Caco-2 (cell line): ENCODE data around the gene ZYX. TPM values are rescaled to one million over a fixed set of nuclear protein-coding genes. Genes with fewer than 3 reads are reported as not detected.
A peak's percentile ranks its signal among the peaks of the same experiment; 100 is the strongest.
"Not testable (repeated sequence)": the region's sequence is repeated elsewhere in the genome, so short reads cannot be mapped to it uniquely, and the experiment has no call there.

Source experiments
- BruUV-seq: library from RNA; stranded (reverse); fragments of 400-500 nt; replicated peaks from 2 replicates; lab custom pipeline; 2021; lab: Mats Ljungman, UMichigan
- CTCF ChIA-PET: fragments of 300-600 bp; sonication (Branson Sonifier 250); formaldehyde crosslinking; loops from one replicate; lab custom pipeline; 2022; ENCODE audit warnings: antibody characterized with exemption; lab: Charles Lee
- POLR2A ChIA-PET: fragments of 300-600 bp; sonication (Branson Sonifier 250); formaldehyde crosslinking; loops from one replicate; lab custom pipeline; 2022; ENCODE audit warnings: antibody characterized with exemption; lab: Charles Lee
- DNase-seq, 2 experiments: peaks; one replicate each; pipeline versions ENCODE4 v3.0.0 to v3.0.0-alpha.2; 2020 to 2022
- H3K27me3 ChIP-seq: replicated peaks from 2 replicates; pipeline ENCODE4 v1.6.0; 2011; ENCODE audit warnings: low read length; ENCODE audit not compliant: control insufficient read depth, insufficient read depth
- H3K36me3 ChIP-seq: 2 replicates; pipeline ENCODE4 v1.5.1; 2011; ENCODE audit warnings: low read length; ENCODE audit not compliant: control insufficient read depth, insufficient read depth
- H3K4me1 ChIP-seq: fragments of 250-450 bp; sonication (Bioruptor Pico); 2 replicates; pipeline ENCODE4 v1.5.1; 2020; ENCODE audit warnings: mild to moderate bottlenecking
- H3K4me3 ChIP-seq: 2 replicates; pipeline ENCODE4 v1.5.1; 2011; ENCODE audit warnings: low read depth, mild to moderate bottlenecking, control low read depth, low read length
- H3K9me3 ChIP-seq: fragments of 250-450 bp; sonication (Bioruptor Pico); 2 replicates; pipeline ENCODE4 v1.5.1; 2020; ENCODE audit warnings: mild to moderate bottlenecking, moderate library complexity
- H3K27ac Mint-ChIP-seq: one replicate; pipeline ENCODE4 v1.8.0; 2022; ENCODE audit warnings: mixed read lengths; ENCODE audit not compliant: unreplicated experiment
- H3K27me3 Mint-ChIP-seq: one replicate; pipeline ENCODE4 v1.8.0; 2022; ENCODE audit warnings: mixed read lengths; ENCODE audit not compliant: insufficient read depth, unreplicated experiment
- H3K36me3 Mint-ChIP-seq: one replicate; pipeline ENCODE4 v1.8.0; 2022; ENCODE audit warnings: mild to moderate bottlenecking, mixed read lengths; ENCODE audit not compliant: insufficient read depth, unreplicated experiment
- H3K4me1 Mint-ChIP-seq: one replicate; pipeline ENCODE4 v1.8.0; 2022; ENCODE audit warnings: low read depth, mixed read lengths; ENCODE audit not compliant: unreplicated experiment
- H3K4me3 Mint-ChIP-seq: one replicate; pipeline ENCODE4 v1.8.0; 2022; ENCODE audit warnings: mild to moderate bottlenecking, moderate library complexity, mixed read lengths; ENCODE audit not compliant: unreplicated experiment
- H3K9me3 Mint-ChIP-seq: one replicate; pipeline ENCODE4 v1.8.0; 2022; ENCODE audit warnings: mixed read lengths; ENCODE audit not compliant: unreplicated experiment
- CTCF ChIP-seq, 2 experiments: fragments of 200-600 bp in 1 of 2; IDR thresholded peaks; 1 replicate in 1 of 2; 2 replicates in 1 of 2; pipeline versions ENCODE4 v1.5.1 to v1.8.0; 2011 to 2022; ENCODE audit warnings: antibody characterized with exemption in 1 of 2, control low read depth in 1 of 2, inconsistent platforms in 1 of 2, low read depth in 1 of 2, low read length in 1 of 2, mild to moderate bottlenecking in 1 of 2, moderate library complexity in 1 of 2; ENCODE audit not compliant: insufficient read depth in 1 of 2, severe bottlenecking in 1 of 2, unreplicated experiment in 1 of 2
- intact Hi-C: fragments of 100-400 bp; cut with micrococcal nuclease; formaldehyde crosslinking; loops from one replicate; pipeline ENCODE4 v1.10.0; 2022; ENCODE audit not compliant: unreplicated experiment
- total RNA-seq: library from RNA; stranded (reverse); gene quantifications from 2 replicates; pipeline ENCODE4 v1.2.3, GENCODE V29; 2022

ZYX gene
- total RNA-seq, 1 experiment from 2014 or later = 147 TPM

- peak overlapping the region; percentile 58 for H3K27ac Mint-ChIP-seq
- ChIA-PET CTCF (interaction anchor here (0.6 to 1.4 kb wide), 2 partner anchors 16 to 1143 kb away, joined by 3 read pairs; no protein-coding TSS in a partner anchor), POLR2A (no interaction called here)
- H3K9me3 ChIP-seq = no peaks in the 10 kb centered on the region
- TF ChIP-seq CTCF (IDR thresholded peaks at IDR 0.05; ENCODE audit: insufficient read depth in 1 of 2, low read depth in 1 of 2, low read length in 1 of 2, severe bottlenecking in 1 of 2, unreplicated experiment in 1 of 2) = no peak
- no peak for DNase-seq
- H3K36me3 ChIP-seq = peaks cover 8% of the 10 kb centered on the region
- peaks cover 83% of the 10 kb centered on the region for H3K36me3 Mint-ChIP-seq
- peaks cover 20% of the 10 kb centered on the region; the same call in 1 of the 2 replicates for H3K4me1 ChIP-seq
- H3K27me3 ChIP-seq = no peaks in the 10 kb centered on the region
- H3K4me1 Mint-ChIP-seq = peaks cover 15% of the 10 kb centered on the region
- no TSS peak for BruUV-seq
- no peaks in the 10 kb centered on the region for H3K9me3 Mint-ChIP-seq
- no peak overlapping the region for H3K4me3 Mint-ChIP-seq
- no peaks in the 10 kb centered on the region for H3K27me3 Mint-ChIP-seq
- H3K4me3 ChIP-seq = no peak overlapping the region
- intact Hi-C loops = loop anchor here (2.0 kb wide), 1 partner anchor 15 kb away; no protein-coding TSS in a partner anchor
Measured at GRCh38 chr7:143391462-143392404, 10.6 kb downstream of the ZYX start.

GRCh38 chr7:143392427-143392826 lies 11.3 kb downstream of the ZYX start:
- H3K4me3 Mint-ChIP-seq, H3K27me3 Mint-ChIP-seq, BruUV-seq, H3K27me3 ChIP-seq, H3K9me3 Mint-ChIP-seq, H3K9me3 ChIP-seq, H3K4me3 ChIP-seq, H3K36me3 ChIP-seq, DNase-seq: not testable (repeated sequence)
- intact Hi-C loops = loop anchor here (2.0 kb wide), 1 partner anchor 14 kb away; no protein-coding TSS in a partner anchor
- POLR2A ChIA-PET = interaction anchor here (0.7 kb wide), 1 partner anchor 8 kb away, joined by 4 read pairs; no protein-coding TSS in a partner anchor
- CTCF ChIA-PET = interaction anchor here (1.4 to 1.7 kb wide), 2 partner anchors 13 to 15 kb away, joined by 3 to 9 read pairs; no protein-coding TSS in a partner anchor
- Mint-ChIP-seq H3K36me3 (peaks cover 90% of the 10 kb centered on the region), H3K27ac (peak overlapping the region; percentile 58), H3K4me1 (peaks cover 17% of the 10 kb centered on the region)
- peaks cover 20% of the 10 kb centered on the region; the same call in 1 of the 2 replicates for H3K4me1 ChIP-seq

GRCh38 chr7:143392875-143393266 lies 11.7 kb downstream of the ZYX start:
- no peak for DNase-seq
- intact Hi-C loops = loop anchor here (2.0 kb wide), 1 partner anchor 14 kb away; no protein-coding TSS in a partner anchor
- peaks cover 6% of the 10 kb centered on the region for H3K36me3 ChIP-seq
- BruUV-seq = no TSS peak
- Mint-ChIP-seq H3K4me3 (no peak overlapping the region), H3K27me3 (no peaks in the 10 kb centered on the region), H3K27ac (peak overlapping the region; percentile 58), H3K9me3 (no peaks in the 10 kb centered on the region), H3K4me1 (peaks cover 17% of the 10 kb centered on the region), H3K36me3 (peaks cover 86% of the 10 kb centered on the region)
- no peaks in the 10 kb centered on the region for H3K27me3 ChIP-seq
- H3K4me1 ChIP-seq = peaks cover 20% of the 10 kb centered on the region; the same call in 1 of the 2 replicates
- no peaks in the 10 kb centered on the region for H3K9me3 ChIP-seq
- TF ChIP-seq CTCF (IDR thresholded peaks at IDR 0.05; ENCODE audit: insufficient read depth in 1 of 2, low read depth in 1 of 2, low read length in 1 of 2, severe bottlenecking in 1 of 2, unreplicated experiment in 1 of 2) = no peak
- CTCF ChIA-PET = interaction anchor here (0.9 to 1.7 kb wide), 2 partner anchors 13 to 23 kb away, joined by 3 to 9 read pairs; no protein-coding TSS in a partner anchor
- POLR2A ChIA-PET = interaction anchor here (0.7 to 0.9 kb wide), 2 partner anchors 9 to 15 kb away, joined by 3 to 4 read pairs; no protein-coding TSS in a partner anchor
- H3K4me3 ChIP-seq = no peak overlapping the region
